ENCODE data around the gene SLC23A2.

DNA sequence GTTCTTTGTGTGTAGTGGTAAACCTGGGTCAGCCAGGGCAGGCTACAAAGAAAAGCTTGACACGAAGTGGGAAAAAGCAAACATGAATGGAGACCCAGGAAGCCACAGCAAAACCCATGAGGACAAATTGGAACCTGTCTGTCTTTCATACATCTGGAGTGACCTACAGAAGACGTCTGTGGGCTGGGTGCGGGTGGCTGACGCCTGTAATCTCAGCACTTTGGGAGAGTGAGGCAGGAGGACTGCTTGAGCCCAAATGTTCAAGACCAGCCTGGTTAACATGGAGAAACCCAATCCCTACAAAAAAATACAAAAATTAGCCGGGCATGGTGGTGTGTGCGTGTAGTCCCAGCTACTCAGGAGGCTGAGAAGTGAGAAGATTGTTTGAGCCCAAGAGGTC is 164.8 kb downstream of the SLC23A2 start:
- TF ChIP-seq TAF1 (IDR thresholded peaks at IDR 0.05; ENCODE audit: borderline replicate concordance, insufficient read depth, low read length) (no peak), POLR2AphosphoS5 (IDR thresholded peaks at IDR 0.05; ENCODE audit: low read depth, low read length) (no peak), SIN3A (IDR thresholded peaks at IDR 0.05; ENCODE audit: borderline replicate concordance, insufficient read depth, low read length) (no peak)

Data from PFSK-1 (cell line).